ENCODE measurements around the gene FBXW10.
"Not testable (repeated sequence)": the region's sequence is repeated elsewhere in the genome, so short reads cannot be mapped to it uniquely, and the experiment has no call there.

Gene FBXW10, protein sequence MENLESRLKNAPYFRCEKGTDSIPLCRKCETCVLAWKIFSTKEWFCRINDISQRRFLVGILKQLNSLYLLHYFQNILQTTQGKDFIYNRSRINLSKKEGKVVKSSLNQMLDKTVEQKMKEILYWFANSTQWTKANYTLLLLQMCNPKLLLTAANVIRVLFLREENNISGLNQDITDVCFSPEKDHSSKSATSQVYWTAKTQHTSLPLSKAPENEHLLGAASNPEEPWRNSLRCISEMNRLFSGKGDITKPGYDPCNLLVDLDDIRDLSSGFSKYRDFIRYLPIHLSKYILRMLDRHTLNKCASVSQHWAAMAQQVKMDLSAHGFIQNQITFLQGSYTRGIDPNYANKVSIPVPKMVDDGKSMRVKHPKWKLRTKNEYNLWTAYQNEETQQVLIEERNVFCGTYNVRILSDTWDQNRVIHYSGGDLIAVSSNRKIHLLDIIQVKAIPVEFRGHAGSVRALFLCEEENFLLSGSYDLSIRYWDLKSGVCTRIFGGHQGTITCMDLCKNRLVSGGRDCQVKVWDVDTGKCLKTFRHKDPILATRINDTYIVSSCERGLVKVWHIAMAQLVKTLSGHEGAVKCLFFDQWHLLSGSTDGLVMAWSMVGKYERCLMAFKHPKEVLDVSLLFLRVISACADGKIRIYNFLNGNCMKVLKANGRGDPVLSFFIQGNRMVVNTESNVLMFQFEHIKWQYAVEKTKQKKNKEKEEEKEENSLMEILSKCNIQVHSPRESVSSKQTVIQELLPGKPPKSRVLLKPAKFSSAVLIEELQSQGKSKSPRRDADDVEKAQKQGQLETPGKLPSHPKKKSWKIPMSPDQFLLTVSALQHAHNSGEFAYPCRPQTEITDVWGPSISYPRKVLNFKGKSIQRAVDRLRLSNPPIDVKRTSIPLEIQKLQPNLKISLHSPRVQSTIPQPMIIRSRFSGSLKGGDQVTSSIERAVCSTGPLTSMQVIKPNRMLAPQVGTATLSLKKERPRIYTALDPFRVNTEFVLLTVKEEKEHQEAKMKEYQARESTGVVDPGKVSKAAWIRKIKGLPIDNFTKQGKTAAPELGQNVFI

DNA sequence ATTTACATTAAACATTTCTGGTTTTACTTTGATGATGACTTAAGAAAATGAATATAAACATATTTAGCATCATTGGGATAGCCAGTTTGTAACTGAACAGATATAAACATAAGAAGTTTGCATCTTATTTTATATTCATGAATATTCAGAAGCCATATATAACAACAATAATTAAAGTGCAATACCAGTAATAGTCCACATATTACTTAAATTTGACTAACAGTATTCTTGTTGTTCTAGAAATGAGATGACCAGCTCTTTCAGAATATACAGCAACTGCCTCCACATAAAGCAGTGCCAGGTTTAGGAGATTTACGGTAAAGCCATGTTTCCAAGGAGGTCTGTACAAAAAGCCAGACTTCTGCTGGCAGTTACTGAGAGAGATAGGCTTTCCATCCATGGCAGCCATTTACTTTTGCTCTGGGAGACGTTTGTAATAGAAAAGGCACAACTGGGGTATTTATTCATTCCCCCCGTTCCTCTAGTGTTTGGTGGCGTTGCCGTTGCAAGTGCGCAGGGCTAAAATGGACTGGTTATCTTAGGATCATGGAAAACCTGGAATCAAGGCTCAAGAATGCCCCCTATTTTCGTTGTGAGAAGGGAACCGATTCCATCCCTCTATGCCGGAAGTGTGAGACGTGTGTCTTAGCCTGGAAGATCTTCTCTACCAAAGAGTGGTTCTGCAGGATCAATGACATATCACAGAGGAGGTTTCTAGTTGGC is at the start of gene FBXW10:
Gene FBXW10, plus strand, starts transcription at position 356 of the 723 bp plus-strand sequence. Its CDS starts 191 bp downstream, at position 547.
- DNase-seq (ENCODE audit: low read depth in 1 of 2, low spot score in 1 of 2), result not testable (repeated sequence)

DNA sequence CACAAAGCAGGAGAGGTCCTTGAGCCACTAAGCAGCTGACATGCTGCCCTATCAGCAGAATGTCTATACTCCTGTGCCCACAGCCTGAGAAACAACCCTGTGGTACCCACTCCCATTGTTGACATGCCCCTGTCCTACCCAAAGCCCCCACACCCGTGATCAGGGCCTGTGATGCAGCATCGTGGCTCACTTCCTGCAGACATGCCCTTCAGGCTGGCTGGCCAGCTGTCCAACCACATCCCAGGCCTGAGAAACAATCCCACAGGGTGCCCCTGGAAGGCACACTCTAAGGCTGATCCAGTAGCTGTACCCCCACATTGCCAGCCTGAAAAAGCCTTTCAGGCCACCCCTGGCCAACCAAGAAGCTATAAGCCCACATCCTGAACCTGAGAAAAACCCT is 48.7 kb upstream of the FBXW10 start:
- not testable (repeated sequence) for DNase-seq (ENCODE audit: low read depth in 1 of 2, low spot score in 1 of 2)

DNA sequence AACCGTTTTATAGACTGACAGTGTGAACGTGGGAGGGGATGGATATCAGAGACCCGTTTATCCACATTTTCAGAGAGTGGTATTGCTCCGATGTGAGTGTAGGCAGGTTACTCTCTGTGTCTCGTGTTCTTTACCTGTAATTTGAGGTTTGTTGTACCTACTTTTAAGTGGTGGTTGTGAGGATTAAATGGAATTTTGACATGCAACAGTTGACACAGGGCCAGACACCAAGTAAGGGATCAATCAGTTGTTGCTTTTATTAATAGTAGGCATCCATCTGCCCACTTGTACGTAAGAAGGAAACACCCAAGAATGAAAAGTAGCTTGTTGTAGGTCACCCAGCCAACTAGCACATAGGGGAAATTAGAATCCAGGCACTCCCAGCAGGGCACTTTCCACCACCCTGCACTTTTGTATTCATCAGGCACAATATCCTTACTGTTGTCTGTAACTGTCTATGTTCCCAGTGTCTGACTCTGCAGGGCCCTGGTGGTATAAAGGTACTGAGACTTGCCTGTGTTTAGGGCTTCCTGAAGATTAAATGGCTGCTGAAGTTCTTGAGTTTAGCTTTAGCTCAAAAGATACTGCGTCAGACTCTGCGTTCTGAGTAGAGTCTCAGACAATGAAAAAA is 45.3 kb upstream of the FBXW10 start:
- DNase-seq (ENCODE audit: low read depth in 1 of 2, low spot score in 1 of 2), result not testable (repeated sequence)

DNA sequence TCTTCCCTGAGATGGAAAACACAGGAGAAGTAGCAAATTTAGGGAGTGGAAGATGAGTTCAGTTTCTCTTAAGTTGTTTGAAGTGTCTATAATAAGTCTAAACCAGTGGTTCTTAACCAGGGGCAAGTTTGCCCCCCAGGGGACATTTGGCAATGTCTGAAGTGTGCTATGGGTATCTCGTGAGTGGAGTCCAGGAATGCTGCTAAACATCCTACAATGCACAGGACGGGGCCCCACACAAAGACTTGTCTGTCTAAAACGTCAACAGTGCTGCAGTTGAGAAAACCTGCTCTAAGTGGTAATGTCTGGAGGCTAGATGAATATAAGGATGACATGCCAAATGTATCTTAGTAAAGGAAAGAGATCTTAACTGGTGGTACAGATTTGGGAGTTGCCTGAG is 37.9 kb upstream of the FBXW10 start:
- DNase-seq (ENCODE audit: low read depth in 1 of 2, low spot score in 1 of 2), result not testable (repeated sequence)

DNA sequence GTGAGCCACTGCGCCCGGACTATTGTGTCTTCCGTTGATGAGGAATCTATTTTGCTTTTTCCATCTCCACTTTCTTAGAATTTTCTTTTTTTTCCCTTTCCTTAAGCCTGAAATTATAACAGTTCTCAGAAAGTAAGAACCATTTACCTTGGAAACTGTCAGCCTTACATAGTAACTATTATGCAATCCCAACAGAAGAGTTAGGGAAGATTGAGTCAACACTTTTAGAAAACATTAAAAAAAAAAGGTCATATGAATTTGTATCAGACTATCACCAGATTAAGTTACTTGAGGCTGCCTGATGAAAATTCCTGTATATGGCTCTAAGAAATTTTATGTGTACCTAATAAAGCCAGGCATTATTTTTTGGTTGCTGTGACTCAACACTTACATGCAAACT is 35.6 kb upstream of the FBXW10 start:
- DNase-seq (ENCODE audit: low read depth in 1 of 2, low spot score in 1 of 2), result not testable (repeated sequence)

DNA sequence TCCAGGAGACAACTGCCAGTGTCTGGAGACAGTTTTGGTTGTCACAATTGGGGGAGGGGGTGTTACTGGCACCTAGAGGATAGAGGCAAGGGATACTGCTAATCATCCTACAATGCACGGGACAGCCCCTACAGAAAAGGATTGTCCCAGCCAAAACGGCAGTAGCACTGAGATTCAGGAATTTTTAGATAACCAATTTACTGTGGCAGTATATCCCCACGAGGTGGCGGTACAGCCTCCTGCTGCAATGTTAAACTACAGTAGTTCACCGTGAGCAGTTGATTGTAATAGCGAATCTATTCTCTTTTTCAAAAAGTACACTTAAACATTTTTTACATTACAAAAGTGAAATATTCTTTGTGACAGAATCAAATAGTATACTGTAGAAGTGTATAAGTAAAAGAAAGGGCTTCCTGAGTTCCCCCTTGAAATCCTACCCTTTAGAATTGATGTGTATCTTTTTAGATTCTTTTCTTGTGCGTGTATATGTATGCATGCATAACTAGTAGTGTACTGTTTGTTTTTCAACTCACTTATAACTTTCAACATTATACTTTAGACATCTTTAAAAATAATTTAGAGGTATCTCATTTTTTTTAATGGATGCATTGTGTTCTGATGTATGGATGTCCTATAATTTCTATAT is 31.4 kb upstream of the FBXW10 start:
- DNase-seq (ENCODE audit: low read depth in 1 of 2, low spot score in 1 of 2), result peak; percentile 15 to 30

DNA sequence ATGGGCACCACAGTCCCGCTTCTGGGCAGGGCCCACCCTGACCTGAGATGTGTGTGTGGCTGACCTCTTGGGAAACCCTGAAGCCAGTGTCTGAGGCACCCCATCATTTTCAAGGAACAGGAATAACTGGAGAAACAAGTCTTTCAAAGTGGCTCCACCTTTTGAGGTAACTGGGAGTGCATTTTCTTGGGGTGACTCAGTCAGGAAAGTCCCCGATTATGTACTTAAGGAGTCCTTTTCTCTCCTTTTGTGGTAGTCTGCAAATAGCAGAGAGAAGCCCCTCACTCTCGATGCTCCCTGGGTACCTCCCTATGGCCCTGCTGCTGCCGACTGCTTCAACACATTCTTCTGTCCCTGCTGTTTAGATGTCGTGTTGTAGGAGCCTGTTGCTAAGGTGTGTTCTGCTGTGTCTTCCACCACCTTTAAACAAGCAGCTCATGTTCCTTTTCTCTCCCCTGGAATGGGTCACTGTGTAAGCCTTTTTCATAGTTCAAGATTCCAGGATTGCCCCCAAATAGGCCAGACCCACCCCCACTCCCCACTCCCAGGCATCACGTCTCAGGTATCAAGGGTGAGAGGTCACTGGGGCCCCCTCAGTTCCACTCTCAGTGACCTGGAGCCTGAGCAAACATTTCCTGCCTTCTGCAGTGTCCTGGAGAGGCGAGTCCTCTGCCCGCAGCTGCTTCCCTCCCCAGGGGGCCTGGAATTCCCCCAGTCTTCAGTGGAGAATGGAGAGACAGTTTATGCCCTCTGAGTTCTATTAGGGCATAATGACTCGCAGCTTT is 25.0 kb upstream of the FBXW10 start:
- not testable (repeated sequence) for DNase-seq (ENCODE audit: low read depth in 1 of 2, low spot score in 1 of 2)

DNA sequence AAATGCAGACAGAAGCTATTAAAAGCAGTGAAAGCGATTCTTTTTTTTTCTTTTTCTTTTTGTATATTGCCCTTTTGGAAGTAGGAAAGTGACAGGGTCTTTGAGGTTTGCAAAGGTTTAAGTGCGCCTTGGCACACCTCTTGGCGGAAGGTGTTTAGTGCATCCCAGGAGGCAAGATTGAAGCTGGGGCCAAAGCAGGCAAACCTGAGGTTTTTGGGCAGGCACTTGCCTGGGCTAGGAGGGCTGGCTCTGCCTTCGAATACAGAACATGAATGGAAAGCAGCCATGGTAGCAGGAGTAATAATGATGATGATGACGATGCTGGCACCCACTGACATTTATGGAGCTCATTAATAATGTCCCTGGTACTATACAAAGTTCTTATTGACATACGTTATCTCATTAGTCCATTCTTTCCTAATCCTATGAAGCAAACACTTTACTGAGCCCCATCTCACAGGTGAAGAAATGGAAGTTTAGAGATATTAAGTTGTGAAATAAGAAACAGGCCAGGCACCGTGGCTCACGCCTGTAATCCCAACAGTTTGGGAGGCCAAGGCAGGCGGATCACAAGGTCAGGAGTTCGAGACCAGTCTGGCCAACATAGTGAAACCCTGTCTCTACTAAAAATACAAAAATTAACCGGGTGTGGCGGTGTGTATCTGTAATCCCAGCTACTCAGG is 24.3 kb upstream of the FBXW10 start:
- not testable (repeated sequence) for DNase-seq (ENCODE audit: low read depth in 1 of 2, low spot score in 1 of 2)

DNA sequence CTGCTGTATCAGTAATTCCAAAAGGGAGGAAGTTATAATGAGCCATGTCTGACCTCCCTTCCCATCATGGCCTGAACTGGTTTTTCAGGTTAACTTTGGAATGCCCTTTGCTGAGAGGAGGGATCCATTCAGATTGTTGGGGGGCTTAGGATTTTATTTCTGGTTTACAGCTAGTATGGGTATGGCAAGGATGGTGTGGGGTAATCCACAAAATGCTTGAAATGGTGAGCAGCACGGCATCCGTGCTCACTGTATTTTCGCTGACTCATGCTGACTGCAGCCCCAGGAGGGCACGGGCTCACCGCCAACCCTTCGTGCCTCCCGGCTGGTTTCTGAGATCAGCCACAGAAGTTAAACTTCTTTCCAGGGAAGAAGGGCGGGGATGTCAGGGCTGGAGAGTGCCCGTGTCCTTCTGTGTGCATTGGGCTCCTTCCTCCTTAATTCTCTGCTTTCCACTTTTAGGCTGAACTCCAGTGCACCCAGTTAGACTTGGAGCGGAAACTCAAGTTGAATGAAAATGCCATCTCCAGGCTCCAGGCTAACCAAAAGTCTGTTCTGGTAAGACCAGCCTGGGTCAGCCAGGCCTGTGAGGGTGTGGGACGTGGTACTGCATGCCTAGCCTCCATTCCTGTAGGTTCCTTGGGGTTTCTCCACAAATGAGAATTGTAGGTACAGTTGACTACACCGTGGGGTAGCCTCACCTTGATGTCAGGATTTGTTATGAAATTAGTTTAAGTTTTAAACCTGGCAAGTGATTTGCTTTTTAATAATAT is 21.9 kb upstream of the FBXW10 start:
- DNase-seq (ENCODE audit: low read depth in 1 of 2, low spot score in 1 of 2), result not testable (repeated sequence)

DNA sequence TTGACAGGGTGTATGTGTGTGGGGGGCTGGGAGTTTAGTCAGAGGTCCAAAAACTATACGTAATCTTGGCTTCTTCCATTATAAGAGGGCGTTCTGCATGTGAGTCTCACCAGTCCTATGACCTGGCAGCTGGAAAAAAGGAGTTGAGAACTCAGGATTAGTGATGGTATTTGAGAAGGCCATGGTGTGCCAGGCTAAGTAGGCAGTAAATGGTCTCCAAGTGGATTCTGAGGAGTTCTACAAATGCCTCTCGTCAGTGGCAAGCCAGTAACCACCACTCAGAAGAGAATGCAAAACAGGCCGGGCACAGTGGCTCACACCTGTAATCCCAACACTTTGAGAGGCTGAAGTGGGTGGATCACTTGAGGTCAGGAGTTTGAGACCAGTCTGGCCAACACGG is 21.2 kb upstream of the FBXW10 start:
- DNase-seq (ENCODE audit: low read depth in 1 of 2, low spot score in 1 of 2), result not testable (repeated sequence)

DNA sequence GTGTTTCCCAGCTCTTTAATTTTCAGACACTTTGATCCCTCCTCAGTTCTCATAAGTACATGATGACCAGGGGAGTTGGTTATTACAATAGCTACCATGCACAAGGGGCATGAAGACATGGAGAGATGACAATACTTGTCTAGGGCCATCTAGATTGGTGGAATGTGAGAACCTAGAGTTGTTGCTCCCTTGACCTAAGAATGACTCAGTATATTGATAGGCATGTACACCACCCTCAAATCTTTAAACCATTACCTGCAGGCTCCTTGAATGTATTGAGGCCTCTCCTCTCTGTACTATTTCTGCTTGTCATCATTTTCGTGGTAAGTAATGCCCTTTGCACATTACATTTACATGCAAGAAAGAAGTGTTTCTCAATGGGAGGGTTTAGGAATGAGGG is 20.3 kb upstream of the FBXW10 start:
- not testable (repeated sequence) for DNase-seq (ENCODE audit: low read depth in 1 of 2, low spot score in 1 of 2)

DNA sequence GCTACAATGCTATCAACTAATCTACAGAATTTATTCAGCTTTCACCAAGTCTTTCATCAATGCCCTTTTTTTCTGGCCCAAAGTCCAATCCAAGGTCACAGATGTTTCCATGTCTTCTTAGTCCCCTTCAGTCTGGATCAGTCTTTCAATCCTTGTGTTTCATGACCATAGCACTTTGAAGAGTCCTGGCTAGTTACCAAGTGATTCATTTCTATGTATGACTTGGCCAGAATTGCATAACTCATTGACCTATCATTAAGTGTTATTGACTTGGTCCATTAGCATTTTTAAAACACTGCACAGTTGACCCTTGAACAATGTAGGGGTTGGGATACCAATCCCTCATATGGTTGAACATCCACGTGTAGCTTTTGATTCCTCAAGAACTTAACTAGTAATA is 11.4 kb upstream of the FBXW10 start:
- not testable (repeated sequence) for DNase-seq (ENCODE audit: low read depth in 1 of 2, low spot score in 1 of 2)

DNA sequence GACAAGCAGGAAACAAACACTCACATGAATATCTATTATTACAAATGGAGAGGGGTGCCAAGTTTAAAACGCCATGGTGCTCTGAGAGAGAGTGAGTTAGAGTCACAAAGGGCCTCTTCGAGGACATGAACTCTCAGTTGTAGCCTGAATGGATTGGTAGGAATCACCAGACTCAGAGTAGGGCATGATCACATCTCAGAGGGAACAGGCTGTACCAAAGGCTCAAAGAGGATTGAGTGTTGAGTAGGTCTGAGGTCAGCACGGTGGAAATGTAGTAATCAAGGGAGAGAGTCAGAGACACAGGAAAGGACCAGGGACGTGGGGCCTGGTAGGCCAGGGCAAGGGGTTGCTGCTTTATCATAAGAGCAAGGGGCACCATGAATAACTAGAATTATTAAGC is 10.5 kb upstream of the FBXW10 start:
- not testable (repeated sequence) for DNase-seq (ENCODE audit: low read depth in 1 of 2, low spot score in 1 of 2)

DNA sequence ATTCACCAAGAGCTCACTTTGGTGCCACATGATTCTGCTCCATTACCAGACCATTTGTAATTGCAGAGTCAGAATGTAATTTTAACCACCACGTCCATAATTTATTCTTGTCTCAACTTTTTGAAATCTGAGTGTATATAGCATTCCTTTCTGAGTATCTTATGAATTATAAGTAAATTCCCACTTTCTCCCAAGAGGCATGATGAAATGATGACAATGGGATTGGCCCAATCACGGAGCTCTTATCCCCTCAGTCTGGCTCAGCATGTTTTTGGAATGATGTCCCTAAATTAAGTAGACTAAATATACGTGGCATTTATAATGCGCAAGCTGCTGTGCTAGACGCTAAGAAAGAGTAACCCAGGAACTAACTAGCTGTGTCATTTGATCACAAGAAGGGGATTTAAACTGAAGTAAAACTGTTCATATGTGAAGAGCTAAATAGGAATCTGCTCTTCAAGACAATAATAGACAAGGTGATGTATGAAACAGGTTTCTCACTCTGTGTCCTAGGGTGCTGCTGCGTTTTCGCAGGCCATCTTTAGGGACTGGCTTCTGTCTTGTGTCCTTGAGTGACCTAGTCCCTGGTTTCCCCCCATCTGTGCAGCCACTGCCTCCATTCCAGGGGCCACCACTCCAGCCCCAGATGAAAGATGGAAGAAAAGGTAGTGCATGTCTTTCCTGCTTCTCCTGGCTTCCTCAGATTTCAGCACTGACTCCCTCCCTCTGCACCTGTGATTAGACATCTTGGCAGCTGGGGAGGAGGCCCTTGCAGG is 4.0 kb upstream of the FBXW10 start:
- not testable (repeated sequence) for DNase-seq (ENCODE audit: low read depth in 1 of 2, low spot score in 1 of 2)

DNA sequence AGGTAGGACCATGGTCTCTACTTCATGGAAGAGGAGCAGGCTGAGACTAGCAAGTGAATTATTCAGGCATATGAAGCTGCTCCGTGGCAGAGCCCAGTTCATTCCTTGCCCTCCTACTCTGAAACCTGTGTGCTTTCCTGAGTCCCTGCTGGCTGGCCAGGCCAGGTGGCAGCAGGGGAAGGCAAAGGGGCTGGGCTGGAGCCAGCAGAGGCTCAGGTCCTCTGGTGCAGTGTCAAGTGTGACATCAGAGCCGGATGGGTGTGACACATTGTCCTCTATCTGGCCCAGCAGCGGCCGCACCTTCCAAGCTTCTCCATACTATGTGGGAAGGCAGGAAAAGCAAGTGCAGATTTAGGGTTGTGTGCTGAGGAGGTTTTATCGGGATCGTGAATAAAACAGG is 2.6 kb upstream of the FBXW10 start:
- DNase-seq (ENCODE audit: low read depth in 1 of 2, low spot score in 1 of 2), result not testable (repeated sequence)

DNA sequence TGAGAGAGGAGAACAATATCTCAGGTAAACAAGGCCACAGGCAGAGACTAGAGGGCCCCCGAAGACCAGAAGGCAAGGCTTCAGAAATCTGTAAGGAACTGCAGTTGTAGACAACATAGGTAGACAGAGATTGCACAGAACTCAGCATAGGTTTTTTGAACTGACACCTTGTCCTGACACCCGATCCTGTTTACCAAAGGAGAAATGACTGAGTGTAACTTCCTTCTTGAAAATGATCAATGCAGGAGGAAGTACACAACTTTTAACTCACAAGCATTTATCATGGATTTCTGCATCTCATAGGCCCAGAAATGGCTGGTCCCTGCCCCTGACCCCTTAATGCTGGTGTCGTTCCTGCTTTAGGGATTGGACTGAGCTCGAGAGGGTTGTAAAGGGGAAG is 872 bp downstream of the FBXW10 start:
- not testable (repeated sequence) for DNase-seq (ENCODE audit: low read depth in 1 of 2, low spot score in 1 of 2)

DNA sequence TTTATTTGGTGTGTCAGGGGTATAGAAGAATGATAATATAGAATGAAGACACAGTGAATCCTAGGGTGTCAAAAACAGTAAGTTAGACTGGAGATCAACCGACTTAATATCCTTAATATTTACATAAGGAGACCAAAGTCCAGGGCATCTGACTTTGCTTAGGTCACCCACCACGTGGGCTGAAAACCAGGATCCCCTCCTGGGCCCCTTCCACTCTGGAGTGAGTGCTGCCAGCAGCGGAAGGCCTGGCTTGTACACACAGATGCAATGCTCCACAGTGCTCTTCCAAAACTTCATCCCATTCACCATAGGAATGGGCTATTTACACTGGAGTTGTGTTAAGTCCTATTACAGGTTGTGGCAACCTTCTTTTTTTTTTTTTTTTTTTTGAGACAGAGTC is 2.7 kb downstream of the FBXW10 start:
- DNase-seq (ENCODE audit: low read depth in 1 of 2, low spot score in 1 of 2), result not testable (repeated sequence)

Data from activated CD4-positive, alpha-beta T cell treated with anti-CD3 and anti-CD28 coated beads, Interleukin-2, amount 50 U/mL, for 24 hours (primary cell).